Mammary epithelial cell (primary cell): ENCODE results near the gene CDCA8.
A peak's percentile ranks its signal among the peaks of the same experiment; 100 is the strongest.

ENCODE experiments used
- EZH2 ChIP-seq: IDR thresholded peaks from 2 replicates; pipeline ENCODE4 v1.6.1; 2012; ENCODE audit warnings: low read length, inconsistent platforms, borderline replicate concordance
- TF ChIP-seq, protein P1 (sequence below), 2 donors: IDR thresholded peaks in 1 of 2; conservative IDR thresholded peaks in 1 of 2; 2 replicates each; pipeline ENCODE4 v1.5.1; 2011 to 2012; ENCODE audit warnings: inconsistent platforms in 2 of 2, low read length in 2 of 2, mild to moderate bottlenecking in 2 of 2, control low read depth in 1 of 2, low read depth in 1 of 2; ENCODE audit not compliant: insufficient read depth in 1 of 2; ENCODE audit errors: extremely low read depth in 1 of 2

DNA sequence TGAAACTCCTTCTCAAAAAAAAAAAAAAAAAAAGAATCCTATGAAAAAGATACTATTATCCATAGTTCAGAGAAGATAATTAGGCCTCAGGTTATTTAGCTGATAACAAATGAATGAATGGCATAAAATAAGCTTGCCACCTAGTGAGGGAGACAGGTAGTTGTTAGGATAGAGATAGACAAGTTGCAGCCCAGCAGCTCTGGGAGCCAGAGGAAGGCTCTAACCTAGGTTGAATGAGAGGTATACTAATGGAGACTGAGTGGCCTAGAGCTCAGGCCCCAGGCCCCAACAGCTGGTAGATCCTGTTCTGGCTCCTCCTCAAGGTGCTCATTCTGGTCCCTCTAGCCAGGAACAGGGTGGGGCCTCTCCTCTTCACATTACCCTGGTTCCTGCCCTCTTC lies 37.0 kb upstream of the CDCA8 start:
- TF ChIP-seq, protein P1, sequence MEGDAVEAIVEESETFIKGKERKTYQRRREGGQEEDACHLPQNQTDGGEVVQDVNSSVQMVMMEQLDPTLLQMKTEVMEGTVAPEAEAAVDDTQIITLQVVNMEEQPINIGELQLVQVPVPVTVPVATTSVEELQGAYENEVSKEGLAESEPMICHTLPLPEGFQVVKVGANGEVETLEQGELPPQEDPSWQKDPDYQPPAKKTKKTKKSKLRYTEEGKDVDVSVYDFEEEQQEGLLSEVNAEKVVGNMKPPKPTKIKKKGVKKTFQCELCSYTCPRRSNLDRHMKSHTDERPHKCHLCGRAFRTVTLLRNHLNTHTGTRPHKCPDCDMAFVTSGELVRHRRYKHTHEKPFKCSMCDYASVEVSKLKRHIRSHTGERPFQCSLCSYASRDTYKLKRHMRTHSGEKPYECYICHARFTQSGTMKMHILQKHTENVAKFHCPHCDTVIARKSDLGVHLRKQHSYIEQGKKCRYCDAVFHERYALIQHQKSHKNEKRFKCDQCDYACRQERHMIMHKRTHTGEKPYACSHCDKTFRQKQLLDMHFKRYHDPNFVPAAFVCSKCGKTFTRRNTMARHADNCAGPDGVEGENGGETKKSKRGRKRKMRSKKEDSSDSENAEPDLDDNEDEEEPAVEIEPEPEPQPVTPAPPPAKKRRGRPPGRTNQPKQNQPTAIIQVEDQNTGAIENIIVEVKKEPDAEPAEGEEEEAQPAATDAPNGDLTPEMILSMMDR (conservative IDR thresholded peaks at IDR 0.05 in 1 of 2, IDR thresholded peaks at IDR 0.05 in 1 of 2; ENCODE audit: extremely low read depth in 1 of 2, insufficient read depth in 1 of 2, low read depth in 1 of 2, low read length in 2 of 2), result peak in 1 of 2 donors; percentile 12
- no peak for TF ChIP-seq EZH2
